GM21423 (cell line): ENCODE results near the gene TRIM10.
"Not testable (repeated sequence)": the region's sequence is repeated elsewhere in the genome, so short reads cannot be mapped to it uniquely, and the experiment has no call there.

Source experiments
- ATAC-seq: cut with Tn5 transposase; IDR thresholded peaks from one replicate; pipeline ENCODE4 v1.9.1; 2021; ENCODE audit warnings: mild to moderate bottlenecking, moderate library complexity; ENCODE audit not compliant: unreplicated experiment

The TRIM10 gene

DNA sequence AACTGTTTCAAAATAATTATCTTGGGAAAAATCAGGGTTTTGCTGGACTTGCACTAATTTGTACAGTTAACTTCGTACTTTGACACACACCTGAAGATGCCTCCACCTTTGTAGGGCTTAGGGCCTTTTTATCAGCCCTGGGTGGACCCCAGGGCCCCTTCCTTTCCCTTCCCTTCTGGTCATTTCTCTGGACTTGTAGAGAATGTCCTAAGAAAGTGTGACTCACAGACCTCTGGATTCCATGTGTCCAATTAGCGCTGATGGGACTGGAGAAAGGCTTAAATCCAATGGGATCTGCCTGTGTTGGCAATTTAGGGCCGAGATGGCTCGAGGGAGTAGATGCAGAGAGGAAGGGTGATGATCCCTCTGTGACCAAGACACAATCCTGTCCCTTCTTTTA lies 11.7 kb upstream of the TRIM10 start:
- ATAC-seq: no peak

DNA sequence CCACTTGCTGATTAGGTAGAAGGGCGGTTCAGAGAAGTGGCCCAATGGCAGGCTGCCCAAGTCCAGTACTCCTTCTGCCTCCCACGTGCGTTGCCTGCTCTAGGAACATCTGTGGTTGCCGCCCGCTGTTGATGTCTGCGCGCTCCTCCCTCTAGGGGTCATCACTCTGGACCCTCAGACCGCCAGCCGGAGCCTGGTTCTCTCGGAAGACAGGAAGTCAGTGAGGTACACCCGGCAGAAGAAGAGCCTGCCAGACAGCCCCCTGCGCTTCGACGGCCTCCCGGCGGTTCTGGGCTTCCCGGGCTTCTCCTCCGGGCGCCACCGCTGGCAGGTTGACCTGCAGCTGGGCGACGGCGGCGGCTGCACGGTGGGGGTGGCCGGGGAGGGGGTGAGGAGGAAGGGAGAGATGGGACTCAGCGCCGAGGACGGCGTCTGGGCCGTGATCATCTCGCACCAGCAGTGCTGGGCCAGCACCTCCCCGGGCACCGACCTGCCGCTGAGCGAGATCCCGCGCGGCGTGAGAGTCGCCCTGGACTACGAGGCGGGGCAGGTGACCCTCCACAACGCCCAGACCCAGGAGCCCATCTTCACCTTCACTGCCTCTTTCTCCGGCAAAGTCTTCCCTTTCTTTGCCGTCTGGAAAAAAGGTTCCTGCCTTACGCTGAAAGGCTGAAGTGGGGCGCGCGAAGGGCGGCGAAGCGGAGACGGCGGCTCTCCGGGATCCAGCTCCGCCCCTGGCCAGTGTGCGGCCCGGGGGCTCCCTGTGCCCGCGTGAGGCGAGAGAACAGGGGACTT lies 10.9 kb upstream of the TRIM10 start:
- no peak for ATAC-seq

DNA sequence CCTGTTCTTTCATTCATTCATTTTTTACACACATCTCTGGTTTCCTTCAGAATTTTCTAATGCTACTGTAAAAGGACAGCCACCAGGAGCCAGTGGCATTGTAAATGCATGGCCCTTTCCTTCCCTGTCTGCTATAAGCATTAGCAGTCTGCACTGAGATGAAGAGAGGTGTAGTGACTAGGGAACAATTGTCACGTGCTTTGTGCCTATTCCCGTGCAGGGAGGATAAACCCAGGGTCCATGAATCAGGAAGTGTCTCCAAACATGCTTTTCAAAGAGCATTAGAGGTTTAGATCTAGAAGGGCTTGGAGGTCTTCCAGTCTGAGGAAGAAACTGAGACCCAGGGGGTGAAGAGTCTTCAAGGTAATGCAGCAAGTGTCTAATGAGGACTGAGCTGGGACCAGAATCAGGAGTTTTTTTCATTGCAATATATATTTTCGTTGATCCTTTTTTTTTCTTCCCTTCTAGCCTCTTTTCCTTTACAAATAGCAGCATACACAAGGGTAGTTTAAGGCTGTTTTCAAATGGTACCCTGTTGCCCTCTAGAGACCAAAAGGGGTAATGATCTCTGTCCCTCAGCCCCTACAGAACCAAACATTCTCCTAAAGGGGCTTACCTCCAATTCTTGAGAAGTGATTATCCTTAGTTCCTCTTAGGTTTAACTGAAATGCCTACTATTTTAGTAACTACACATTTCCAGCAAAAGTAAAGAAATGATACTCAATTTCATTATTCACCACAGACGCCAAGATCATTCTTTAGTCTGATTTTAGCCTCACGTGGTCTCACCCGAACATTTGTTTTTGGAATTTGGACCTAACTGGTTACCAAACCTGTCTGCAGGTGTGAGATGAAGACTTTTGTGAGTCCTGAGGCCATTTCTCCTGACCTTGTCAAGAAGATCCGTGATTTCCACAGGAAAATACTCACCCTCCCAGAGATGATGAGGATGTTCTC lies 8.9 kb upstream of the TRIM10 start:
- ATAC-seq: no peak

GRCh38 chr6:30168741-30169140 lies 7.7 kb upstream of the TRIM10 start:
- ATAC-seq: no peak

DNA sequence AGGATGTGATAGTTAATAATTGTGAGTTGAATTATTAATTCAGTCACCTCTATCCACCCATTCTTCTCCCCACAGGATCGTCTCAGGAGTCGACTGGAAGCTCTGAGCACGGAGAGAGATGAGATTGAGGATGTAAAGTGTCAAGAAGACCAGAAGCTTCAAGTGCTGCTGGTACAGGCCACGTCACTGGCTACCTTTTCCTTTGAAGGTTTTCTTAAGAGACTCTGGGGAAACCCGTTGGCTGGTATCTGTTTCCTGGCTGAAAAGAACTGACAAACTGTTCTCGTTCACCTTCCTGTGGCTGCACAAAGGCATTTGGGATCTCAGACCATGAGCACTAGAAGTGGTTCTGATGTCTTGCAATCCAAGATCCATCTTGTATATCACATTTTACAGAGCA lies 6.1 kb upstream of the TRIM10 start:
- no peak for ATAC-seq

- ATAC-seq: not testable (repeated sequence)
These were observed 4.2 kb upstream of the TRIM10 start for GRCh38 chr6:30165238-30165637.

DNA sequence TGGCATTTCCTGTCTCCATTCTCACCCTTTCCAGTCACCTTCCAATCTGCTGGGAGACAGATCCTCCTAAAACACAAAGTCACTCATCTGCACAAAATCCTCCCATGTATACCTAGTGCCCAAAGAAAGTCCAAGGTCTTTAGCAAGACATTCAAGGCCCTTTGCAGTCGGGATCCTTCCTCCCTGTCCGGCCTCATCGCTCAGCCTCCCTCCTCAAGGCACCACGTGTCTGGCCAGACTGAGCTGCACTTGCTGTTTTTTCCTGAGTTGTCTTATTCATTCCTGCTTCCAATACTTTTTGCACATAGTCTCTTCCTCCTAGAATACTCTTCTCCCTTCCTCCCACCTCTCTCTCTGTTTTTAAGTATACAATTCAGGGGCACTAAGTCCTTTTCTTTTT lies 3.7 kb upstream of the TRIM10 start:
- ATAC-seq: no peak

GRCh38 chr6:30163918-30164654 lies 3.1 kb upstream of the TRIM10 start:
- no peak for ATAC-seq

GRCh38 chr6:30163090-30163917 lies 2.3 kb upstream of the TRIM10 start, which contains the start of gene TRIM15:
Gene TRIM15, plus strand, starts transcription at chr6:30163546. Its CDS starts 139 bp downstream, at chr6:30163685.
- no peak for ATAC-seq

DNA sequence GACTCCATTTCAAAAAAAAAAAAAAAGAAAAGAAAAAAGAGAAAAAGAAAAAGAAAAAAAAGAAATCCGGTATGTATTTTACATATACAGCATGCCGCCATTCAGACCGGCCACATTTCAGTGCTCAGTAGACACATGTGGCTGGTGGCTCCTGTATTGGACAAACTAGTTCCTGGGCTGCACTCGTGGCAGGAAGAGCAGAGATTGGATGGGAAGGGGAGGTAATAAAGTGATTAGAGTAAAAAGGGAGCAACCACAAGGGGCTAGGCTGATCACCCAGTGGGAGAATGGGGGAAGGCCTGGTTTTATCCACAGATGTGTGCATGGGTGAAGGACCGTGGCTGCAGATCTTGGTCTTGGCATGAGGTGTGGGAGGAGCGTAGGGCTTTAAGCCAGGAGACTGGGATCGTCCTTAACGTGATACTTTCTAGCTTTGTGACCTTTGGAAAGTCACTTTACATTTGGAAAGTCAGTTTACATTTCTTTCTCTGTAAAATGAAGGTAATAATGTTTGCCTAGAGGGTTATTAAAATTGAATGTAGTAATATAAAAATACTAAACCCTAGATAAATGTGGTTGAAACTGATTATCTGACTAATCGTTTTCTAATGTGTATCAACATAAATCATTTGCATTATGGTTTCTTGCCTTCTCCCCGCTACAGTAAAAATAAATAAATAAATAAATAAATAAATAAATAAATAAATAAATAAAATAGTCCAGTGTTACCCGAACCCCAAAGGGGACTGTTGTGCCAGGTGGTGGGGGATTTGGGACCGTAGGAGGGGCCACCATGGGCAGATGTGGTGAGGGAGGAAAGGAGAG lies 1.5 kb upstream of the TRIM10 start:
- ATAC-seq: no peak

- no peak for ATAC-seq
These were observed 815 bp downstream of the TRIM10 start for GRCh38 chr6:30160008-30160784.

GRCh38 chr6:30158475-30159040 lies 2.5 kb downstream of the TRIM10 start:
- no peak for ATAC-seq

DNA sequence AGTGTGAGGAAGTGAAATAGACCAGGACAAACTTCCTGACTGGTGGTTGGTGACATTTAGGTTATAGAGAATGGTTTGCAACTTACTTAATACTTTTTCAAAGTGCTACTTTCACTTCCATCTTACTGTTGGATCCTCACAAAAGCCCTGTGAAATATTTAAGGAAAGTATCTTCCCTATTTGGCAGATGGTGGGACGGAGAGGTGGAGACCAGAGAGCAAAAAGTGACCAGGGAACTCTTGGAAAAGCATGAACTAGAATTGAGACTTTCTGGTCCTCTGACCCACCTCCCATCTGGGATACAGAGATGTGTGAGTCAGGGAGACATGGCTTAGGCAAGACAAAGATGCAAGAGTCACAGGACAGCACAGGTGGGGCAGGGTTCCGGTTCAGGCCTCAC lies 3.0 kb downstream of the TRIM10 start:
- no peak for ATAC-seq

DNA sequence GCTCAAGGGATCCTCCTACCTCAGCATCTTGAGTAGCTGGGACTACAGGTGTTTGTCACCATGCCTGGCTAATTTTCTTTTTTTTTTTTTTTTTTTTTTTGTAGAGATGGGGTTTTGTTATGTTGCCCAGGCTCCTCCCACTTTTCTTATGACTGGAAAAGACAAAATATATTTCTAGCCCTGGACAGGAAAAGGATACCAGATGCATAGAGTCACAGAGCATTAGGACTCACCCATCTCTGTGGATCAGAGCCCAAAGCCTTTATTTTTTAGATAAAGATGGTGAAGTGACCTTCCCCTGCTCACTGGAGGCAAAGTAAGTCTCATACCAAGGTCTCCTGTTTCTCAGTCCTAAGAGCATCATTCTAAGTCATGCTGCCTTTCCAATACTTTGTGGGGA lies 3.4 kb downstream of the TRIM10 start:
- no peak for ATAC-seq

DNA sequence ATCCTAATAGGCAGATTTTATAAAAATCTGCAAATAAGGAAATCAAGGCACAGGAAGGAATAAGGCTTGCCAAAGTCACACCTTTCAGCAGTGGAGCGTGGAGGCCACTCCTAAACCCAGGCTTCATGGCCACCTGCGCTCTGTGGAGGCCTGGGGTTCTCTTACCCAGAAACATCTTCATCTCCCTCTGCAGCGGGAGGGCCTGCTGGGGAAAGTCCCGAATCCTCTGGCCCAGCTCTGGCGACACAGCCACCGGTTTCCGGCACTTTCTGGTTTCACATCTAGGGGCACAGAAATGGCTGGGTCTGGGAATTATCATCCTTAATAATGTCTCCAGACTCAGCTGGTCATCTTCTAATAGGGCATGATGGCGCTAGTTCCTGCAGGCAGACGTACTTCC lies 4.2 kb downstream of the TRIM10 start:
- ATAC-seq: no peak

DNA sequence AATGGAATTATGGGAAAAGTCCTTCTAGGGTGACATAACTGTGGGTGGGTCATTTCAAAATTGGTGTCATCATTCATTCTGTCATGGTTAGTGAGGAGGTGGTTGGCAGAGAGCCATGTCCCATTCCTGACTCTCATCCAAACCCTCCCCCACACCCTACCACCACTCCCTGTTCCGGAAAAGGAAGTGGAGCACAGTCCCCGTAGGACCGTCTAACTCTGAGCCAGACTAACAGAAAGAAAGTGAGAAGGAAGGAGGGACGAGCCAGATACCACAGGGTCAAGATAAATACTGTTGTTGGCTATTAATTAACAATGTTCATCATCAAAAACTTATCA lies 4.8 kb downstream of the TRIM10 start:
- no peak for ATAC-seq

GRCh38 chr6:30155520-30156261 lies 5.3 kb downstream of the TRIM10 start:
- no peak for ATAC-seq
